ENCODE data around the gene IKBKE. TPM values are rescaled to one million over a fixed set of nuclear protein-coding genes. Genes with fewer than 3 reads are reported as not detected.

IKBKE gene
- total RNA-seq, 1 experiment from 2014 or later = 5.1 TPM

GRCh38 chr1:206479183-206480125 lies 9.2 kb downstream of the IKBKE start:
- Histone ChIP-seq H3K4me2 (ENCODE audit: low read length) (no peak overlapping the region), H3K27me3 (ENCODE audit: insufficient read depth, low read length) (no peaks in the 10 kb centered on the region), H3K36me3 (ENCODE audit: control insufficient read depth in 1 of 2, insufficient read depth in 2 of 2, low read length in 2 of 2) (no peaks in the 10 kb centered on the region), H3K79me2 (ENCODE audit: insufficient read depth, low read length) (no peaks in the 10 kb centered on the region), H3K4me3 (replicated peaks in 1 of 2; ENCODE audit: low read depth in 1 of 2, low read length in 2 of 2) (no peak overlapping the region), H3K4me1 (ENCODE audit: control insufficient read depth in 1 of 2, insufficient read depth in 2 of 2, low read length in 2 of 2) (peaks cover 0 to 6% of the 10 kb centered on the region in 2 experiments; a peak in 1 of 4 replicates), H3K9ac (ENCODE audit: low read length) (no peak overlapping the region), H2AFZ (ENCODE audit: low read depth, low read length, poor library complexity, severe bottlenecking) (no peak overlapping the region), H3K9me3 (ENCODE audit: control insufficient read depth in 1 of 2, insufficient read depth in 1 of 2, low read depth in 1 of 2, low read length in 2 of 2) (no peaks in the 10 kb centered on the region), H4K20me1 (ENCODE audit: insufficient read depth) (no peaks in the 10 kb centered on the region), H3K9me2 (ENCODE audit: insufficient read depth) (no peaks in the 10 kb centered on the region), H3K27ac (ENCODE audit: low read depth, low read length) (no peak overlapping the region)
- ChIA-PET RAD21 (ENCODE audit: low non-redundant PET in 1 of 2, low total read pairs in 2 of 2, uncharacterized antibody in 2 of 2, unreplicated experiment in 2 of 2) (interaction anchor here in 1 of 2 experiments (0.7 kb wide), 1 partner anchor 9 kb away, joined by 4 read pairs; the partner anchor contains the start of gene IKBKE), CTCF (interaction anchor here (0.8 to 1.7 kb wide), 13 partner anchors 9 to 503 kb away, joined by 3 to 21 read pairs (median 5); partner anchors contain the start of gene IKBKE), POLR2A (interaction anchor here (1.1 kb wide), 1 partner anchor 9 kb away, joined by 6 read pairs; the partner anchor contains the start of gene IKBKE)
- BruUV-seq (replicated peaks) = no TSS peak
- ATAC-seq = peak; percentile 89
- DNase-seq (ENCODE audit: low read depth, low spot score) = no peak
- TF ChIP-seq ZBTB33 (IDR thresholded peaks at IDR 0.05; ENCODE audit: extremely low read depth, insufficient replicate concordance, low read length) (no peak), JUND (IDR thresholded peaks at IDR 0.05) (no peak), POLR2AphosphoS5 (IDR thresholded peaks at IDR 0.05; ENCODE audit: low read depth, low read length) (no peak), MAX (IDR thresholded peaks at IDR 0.05) (no peak), CTCF (IDR thresholded peaks at IDR 0.05 in 2 of 3, conservative IDR thresholded peaks at IDR 0.05 in 1 of 3; ENCODE audit: borderline replicate concordance in 1 of 3, insufficient read depth in 1 of 3, low read depth in 2 of 3, low read length in 2 of 3) (peak; percentile 73 to 87 (median 77); a peak in 5 of 6 replicates), EZH2 (IDR thresholded peaks at IDR 0.05) (no peak), FOSL1 (IDR thresholded peaks at IDR 0.05; ENCODE audit: low read depth) (no peak), RAD21 (IDR thresholded peaks at IDR 0.05; ENCODE audit: low read depth) (peak; percentile 83), TCF7L2 (IDR thresholded peaks at IDR 0.05; ENCODE audit: borderline replicate concordance, extremely low read depth, insufficient read depth, insufficient read length) (no peak)
- intact Hi-C loops (cut with micrococcal nuclease) = loop anchor here (5.0 kb wide), 2 partner anchors 433 to 503 kb away; no protein-coding TSS in a partner anchor
